ENCODE data around the gene GCKR. TPM values are rescaled to one million over a fixed set of nuclear protein-coding genes. Genes with fewer than 3 reads are reported as not detected.

GCKR gene
- not detected for polyA plus RNA-seq (2012; ENCODE audit: insufficient read depth, insufficient read length, low read depth)

GRCh38 chr2:27496357-27497287 is at the start of gene GCKR:
GCKR (plus strand) TSS chr2:27496839; CDS start chr2:27496905, 66 bp downstream.
- no peaks in the 10 kb centered on the region for H3K36me3 ChIP-seq
- DNase-seq, result no peak
- peaks cover 51% of the 10 kb centered on the region for H3K27me3 ChIP-seq
- no peak for TF ChIP-seq CTCF (IDR thresholded peaks at IDR 0.05; ENCODE audit: low read depth, low read length)
- H3K4me1 ChIP-seq, result no peaks in the 10 kb centered on the region
- H3K9me3 ChIP-seq, result no peaks in the 10 kb centered on the region
- no peak within 1 kb of the TSS for H3K4me3 ChIP-seq (ENCODE audit: low read depth, low read length)

GRCh38 chr2:27448381-27448780 is 48.3 kb upstream of the GCKR start:
- Histone ChIP-seq H3K9me3 (no peaks in the 10 kb centered on the region), H3K36me3 (peaks cover 14% of the 10 kb centered on the region), H3K27me3 (no peaks in the 10 kb centered on the region), H3K4me3 (ENCODE audit: low read depth, low read length) (no peak overlapping the region), H3K4me1 (no peaks in the 10 kb centered on the region)
- TF ChIP-seq CTCF (IDR thresholded peaks at IDR 0.05; ENCODE audit: low read depth, low read length), result no peak
- DNase-seq, result no peak

- H3K4me1 ChIP-seq, result no peaks in the 10 kb centered on the region
- TF ChIP-seq CTCF (IDR thresholded peaks at IDR 0.05; ENCODE audit: low read depth, low read length), result no peak
- DNase-seq, result no peak
- H3K9me3 ChIP-seq, result no peaks in the 10 kb centered on the region
- peaks cover 17% of the 10 kb centered on the region for H3K36me3 ChIP-seq
- no peaks in the 10 kb centered on the region for H3K27me3 ChIP-seq
- no peak overlapping the region for H3K4me3 ChIP-seq (ENCODE audit: low read depth, low read length)
Observed at GRCh38 chr2:27451095-27451494, 45.5 kb upstream of the GCKR start.

- no peak for DNase-seq
Observed at GRCh38 chr2:27453968-27454367, 42.7 kb upstream of the GCKR start.

GRCh38 chr2:27461118-27461517 is 35.5 kb upstream of the GCKR start:
- no peaks in the 10 kb centered on the region for H3K9me3 ChIP-seq
- TF ChIP-seq CTCF (IDR thresholded peaks at IDR 0.05; ENCODE audit: low read depth, low read length), result no peak
- H3K36me3 ChIP-seq, result peaks cover 23% of the 10 kb centered on the region
- H3K4me3 ChIP-seq (ENCODE audit: low read depth, low read length), result no peak overlapping the region
- no peaks in the 10 kb centered on the region for H3K4me1 ChIP-seq
- H3K27me3 ChIP-seq, result no peaks in the 10 kb centered on the region
- no peak for DNase-seq

More at GRCh38 chr2:27453968-27454367, 42.7 kb upstream of the GCKR start:
- H3K9me3 ChIP-seq, result no peaks in the 10 kb centered on the region
- H3K4me1 ChIP-seq, result no peaks in the 10 kb centered on the region
- H3K27me3 ChIP-seq, result no peaks in the 10 kb centered on the region
- peaks cover 29% of the 10 kb centered on the region for H3K36me3 ChIP-seq
- TF ChIP-seq CTCF (IDR thresholded peaks at IDR 0.05; ENCODE audit: low read depth, low read length), result no peak
- no peak overlapping the region for H3K4me3 ChIP-seq (ENCODE audit: low read depth, low read length)

- DNase-seq, result no peak
- no peaks in the 10 kb centered on the region for H3K4me1 ChIP-seq
- no peak for TF ChIP-seq CTCF (IDR thresholded peaks at IDR 0.05; ENCODE audit: low read depth, low read length)
- no peaks in the 10 kb centered on the region for H3K27me3 ChIP-seq
- no peaks in the 10 kb centered on the region for H3K9me3 ChIP-seq
- H3K36me3 ChIP-seq, result peaks cover 4% of the 10 kb centered on the region
- H3K4me3 ChIP-seq (ENCODE audit: low read depth, low read length), result no peak overlapping the region
Observed at GRCh38 chr2:27464443-27464842, 32.2 kb upstream of the GCKR start.

All from BE2C (cell line).